ENCODE measurements around the gene TIMP2. TPM values are rescaled to one million over a fixed set of nuclear protein-coding genes. Genes with fewer than 3 reads are reported as not detected.
"Not testable (repeated sequence)": the region's sequence is repeated elsewhere in the genome, so short reads cannot be mapped to it uniquely, and the experiment has no call there.

TIMP2 gene
- total RNA-seq, 2 donors from 2014 or later = 0.74 to 0.86 TPM

DNA sequence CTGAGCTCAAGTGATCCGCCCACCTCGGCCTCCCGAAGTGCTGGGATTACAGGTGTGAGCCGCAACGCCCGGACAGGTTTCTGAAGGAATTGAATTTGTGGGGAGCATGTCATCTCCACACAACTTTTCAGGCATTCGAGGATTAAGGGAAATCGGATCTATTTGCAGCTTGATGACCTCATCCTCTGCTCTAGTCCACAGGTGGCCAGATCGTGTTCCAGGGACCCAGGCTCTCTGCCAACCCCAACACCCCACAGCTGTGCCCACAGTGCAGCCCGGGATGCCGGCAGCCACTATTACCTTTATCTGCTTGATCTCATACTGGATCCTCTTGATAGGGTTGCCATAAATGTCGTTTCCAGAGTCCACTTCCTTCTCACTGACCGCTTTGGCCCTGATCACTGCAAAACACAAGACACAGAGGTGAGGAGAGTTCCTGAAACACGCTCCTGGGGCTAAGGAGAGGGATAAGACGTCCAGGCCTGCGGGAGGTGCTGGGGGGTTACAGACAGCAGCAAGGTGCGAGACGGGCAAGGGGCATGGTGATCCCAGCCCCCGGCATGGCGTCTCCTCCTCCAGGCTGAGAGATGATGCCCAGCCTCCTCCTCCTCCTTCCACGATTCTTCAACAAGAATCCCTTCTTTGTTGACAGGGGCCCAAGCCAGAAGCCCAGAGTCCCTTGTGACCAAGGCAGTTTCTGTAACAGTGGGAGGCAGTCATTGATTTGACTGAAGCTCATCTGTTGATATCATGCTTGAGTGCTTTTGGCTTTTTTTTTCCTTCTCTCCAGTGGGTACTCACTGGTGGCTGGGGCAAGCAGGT, 51.5 kb downstream of the TIMP2 start:
- peaks cover 9% of the 10 kb centered on the region for H3K27me3 Mint-ChIP-seq
- H3K36me3 Mint-ChIP-seq (ENCODE audit: low read depth) = no peaks in the 10 kb centered on the region
- no peak for ATAC-seq (replicated peaks)
- no peaks in the 10 kb centered on the region for H3K9me3 Mint-ChIP-seq
- no peak overlapping the region for H3K27ac Mint-ChIP-seq
- peaks cover 4% of the 10 kb centered on the region for H3K4me1 Mint-ChIP-seq
- H3K4me3 Mint-ChIP-seq = no peak overlapping the region

DNA sequence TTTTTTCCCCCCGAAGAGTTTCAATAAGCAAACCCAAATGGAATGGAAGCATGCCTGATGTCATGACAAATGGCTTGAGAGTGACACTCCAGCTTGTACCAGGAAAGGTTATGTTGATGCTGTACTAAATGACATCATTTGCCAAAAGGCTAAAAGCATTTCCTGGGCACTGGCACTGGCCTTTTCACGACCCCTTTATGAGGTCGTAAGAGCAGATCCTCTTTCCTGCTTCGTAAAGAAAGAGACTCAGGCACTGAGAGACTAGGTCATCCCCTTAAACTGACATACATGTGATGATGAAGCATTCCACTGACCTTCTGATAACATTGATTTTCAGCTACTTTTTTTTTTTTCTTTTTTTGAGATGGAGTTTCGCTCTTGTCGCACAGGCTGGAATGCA, 52.7 kb downstream of the TIMP2 start:
- H3K4me3 Mint-ChIP-seq = no peak overlapping the region
- H3K27me3 Mint-ChIP-seq = peaks cover 9% of the 10 kb centered on the region
- H3K9me3 Mint-ChIP-seq = no peaks in the 10 kb centered on the region
- H3K36me3 Mint-ChIP-seq (ENCODE audit: low read depth) = no peaks in the 10 kb centered on the region
- no peak overlapping the region for H3K27ac Mint-ChIP-seq
- no peak for ATAC-seq (replicated peaks)
- peaks cover 4% of the 10 kb centered on the region for H3K4me1 Mint-ChIP-seq

DNA sequence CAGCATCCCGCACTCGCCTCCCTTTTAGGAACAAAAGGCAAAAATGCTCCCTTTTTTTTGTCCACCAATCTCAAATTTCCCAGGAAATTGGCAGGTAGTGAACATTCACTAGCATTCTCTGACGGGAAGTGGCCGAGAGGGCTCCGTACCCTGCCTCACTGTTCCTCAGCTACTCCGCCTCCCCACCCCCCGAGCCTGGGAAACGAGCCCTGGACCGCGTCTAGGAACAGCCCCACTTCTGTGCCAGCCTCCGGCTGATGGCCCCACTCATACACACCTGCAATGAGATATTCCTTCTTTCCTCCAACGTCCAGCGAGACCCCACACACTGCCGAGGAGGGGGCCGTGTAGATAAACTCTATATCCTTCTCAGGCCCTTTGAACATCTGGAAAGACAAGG, 54.6 kb downstream of the TIMP2 start:
- Mint-ChIP-seq H3K27me3 (no peaks in the 10 kb centered on the region), H3K27ac (no peak overlapping the region), H3K4me3 (no peak overlapping the region), H3K36me3 (ENCODE audit: low read depth) (no peaks in the 10 kb centered on the region), H3K4me1 (no peaks in the 10 kb centered on the region), H3K9me3 (no peaks in the 10 kb centered on the region)
- no peak for ATAC-seq (replicated peaks)

DNA sequence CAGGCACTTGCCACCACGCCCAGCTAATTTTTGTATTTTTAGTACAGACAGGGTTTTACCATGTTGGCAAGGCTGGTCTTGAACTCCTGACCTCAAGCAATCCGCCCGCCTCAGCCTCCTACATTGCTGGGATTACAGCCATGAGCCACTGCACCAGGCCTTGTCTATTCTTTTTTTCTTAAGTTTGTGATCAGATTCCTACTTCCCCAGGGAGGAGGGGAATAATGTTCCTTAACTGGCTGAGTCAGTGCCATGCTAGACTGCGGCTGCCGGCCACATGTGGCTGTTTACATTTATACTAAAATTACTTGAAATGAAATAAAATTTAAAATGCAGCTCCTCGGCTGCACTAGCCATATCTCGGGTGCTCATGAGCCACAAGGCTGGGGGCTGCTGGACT, 56.8 kb downstream of the TIMP2 start:
- Mint-ChIP-seq H3K9me3 (no peaks in the 10 kb centered on the region), H3K27me3 (no peaks in the 10 kb centered on the region), H3K27ac (no peak overlapping the region), H3K36me3 (ENCODE audit: low read depth) (no peaks in the 10 kb centered on the region), H3K4me1 (no peaks in the 10 kb centered on the region), H3K4me3 (no peak overlapping the region)
- ATAC-seq (replicated peaks) = no peak

DNA sequence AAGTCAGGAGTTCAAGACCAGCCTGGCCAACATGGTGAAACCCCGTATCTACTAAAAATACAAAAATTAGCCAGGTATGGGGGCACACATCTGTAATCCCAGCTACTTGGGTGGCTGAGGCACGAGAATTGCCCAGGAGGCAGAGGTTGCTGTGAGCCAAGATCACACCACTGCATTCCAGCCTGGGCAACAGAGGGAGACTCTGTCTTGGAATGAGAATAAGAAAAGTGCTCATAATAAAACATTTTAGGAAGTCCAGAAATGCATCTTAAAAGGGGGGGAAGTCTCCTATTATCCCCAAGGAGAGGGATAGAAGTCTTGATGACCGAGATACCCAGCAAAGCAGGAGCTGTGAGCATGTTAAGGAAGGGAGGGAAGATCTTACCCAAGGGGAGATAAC, 58.1 kb downstream of the TIMP2 start:
- H3K4me1 Mint-ChIP-seq; H3K27me3 Mint-ChIP-seq; ATAC-seq (replicated peaks); H3K9me3 Mint-ChIP-seq; H3K27ac Mint-ChIP-seq; H3K4me3 Mint-ChIP-seq; H3K36me3 Mint-ChIP-seq (ENCODE audit: low read depth): not testable (repeated sequence)

DNA sequence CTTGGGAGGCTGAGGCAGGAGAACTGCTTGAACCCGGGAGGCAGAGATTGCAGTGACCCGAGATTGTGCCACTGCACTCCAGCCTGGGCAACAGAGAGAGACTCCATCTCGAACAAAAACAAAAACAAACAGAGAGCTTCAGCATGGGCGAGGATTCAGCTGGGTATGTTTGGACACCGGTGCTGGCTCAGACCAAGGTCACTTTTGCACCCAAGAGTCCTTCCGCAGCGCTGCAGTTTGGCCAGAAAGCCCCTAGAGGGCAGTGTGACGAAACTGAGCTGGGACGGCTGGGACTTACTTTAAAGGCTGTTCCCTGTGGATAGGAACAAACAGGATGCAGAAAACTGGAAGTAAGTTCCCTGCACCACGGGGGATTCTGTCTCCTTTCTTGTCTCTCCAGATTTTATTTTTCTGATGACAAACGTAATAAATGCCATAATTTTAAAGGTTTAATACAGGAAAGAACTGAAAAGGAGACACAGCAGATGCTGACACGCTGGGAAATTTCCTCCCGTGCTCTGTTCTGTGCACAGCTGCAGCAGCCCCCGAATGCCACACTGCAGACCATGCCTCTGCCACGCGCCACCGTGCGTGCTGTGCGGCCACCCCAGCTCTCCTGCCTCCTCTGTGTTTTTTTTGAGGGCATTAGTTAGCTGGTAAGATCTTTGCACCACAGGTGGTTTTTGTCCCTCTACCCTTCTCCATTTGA, 59.4 kb downstream of the TIMP2 start:
- no peaks in the 10 kb centered on the region for H3K9me3 Mint-ChIP-seq
- no peaks in the 10 kb centered on the region for H3K4me1 Mint-ChIP-seq
- H3K4me3 Mint-ChIP-seq = no peak overlapping the region
- H3K36me3 Mint-ChIP-seq (ENCODE audit: low read depth) = no peaks in the 10 kb centered on the region
- no peaks in the 10 kb centered on the region for H3K27me3 Mint-ChIP-seq
- ATAC-seq (replicated peaks) = peak; percentile 71
- H3K27ac Mint-ChIP-seq = no peak overlapping the region

DNA sequence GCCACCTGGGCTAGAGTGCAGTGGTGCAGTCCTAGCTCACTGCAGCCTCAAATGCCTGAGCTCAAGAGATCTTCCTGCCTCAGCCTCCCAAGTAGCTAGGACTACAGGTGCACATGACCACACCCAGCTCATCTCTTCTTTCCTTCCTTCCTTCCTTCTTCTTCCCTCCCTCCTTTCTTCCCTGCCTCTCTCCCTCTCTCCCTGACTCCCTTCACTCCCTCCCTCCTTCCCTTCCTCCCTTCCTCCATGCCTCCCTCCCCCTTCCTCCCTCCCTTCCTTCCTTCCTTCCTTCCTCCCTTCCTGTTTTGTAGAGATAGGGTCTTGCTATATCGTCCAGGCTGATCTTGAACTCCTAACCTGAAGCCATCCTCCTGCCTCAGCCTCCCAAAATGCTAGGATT, 61.1 kb downstream of the TIMP2 start:
- ATAC-seq (replicated peaks) = no peak
- H3K4me3 Mint-ChIP-seq = no peak overlapping the region

DNA sequence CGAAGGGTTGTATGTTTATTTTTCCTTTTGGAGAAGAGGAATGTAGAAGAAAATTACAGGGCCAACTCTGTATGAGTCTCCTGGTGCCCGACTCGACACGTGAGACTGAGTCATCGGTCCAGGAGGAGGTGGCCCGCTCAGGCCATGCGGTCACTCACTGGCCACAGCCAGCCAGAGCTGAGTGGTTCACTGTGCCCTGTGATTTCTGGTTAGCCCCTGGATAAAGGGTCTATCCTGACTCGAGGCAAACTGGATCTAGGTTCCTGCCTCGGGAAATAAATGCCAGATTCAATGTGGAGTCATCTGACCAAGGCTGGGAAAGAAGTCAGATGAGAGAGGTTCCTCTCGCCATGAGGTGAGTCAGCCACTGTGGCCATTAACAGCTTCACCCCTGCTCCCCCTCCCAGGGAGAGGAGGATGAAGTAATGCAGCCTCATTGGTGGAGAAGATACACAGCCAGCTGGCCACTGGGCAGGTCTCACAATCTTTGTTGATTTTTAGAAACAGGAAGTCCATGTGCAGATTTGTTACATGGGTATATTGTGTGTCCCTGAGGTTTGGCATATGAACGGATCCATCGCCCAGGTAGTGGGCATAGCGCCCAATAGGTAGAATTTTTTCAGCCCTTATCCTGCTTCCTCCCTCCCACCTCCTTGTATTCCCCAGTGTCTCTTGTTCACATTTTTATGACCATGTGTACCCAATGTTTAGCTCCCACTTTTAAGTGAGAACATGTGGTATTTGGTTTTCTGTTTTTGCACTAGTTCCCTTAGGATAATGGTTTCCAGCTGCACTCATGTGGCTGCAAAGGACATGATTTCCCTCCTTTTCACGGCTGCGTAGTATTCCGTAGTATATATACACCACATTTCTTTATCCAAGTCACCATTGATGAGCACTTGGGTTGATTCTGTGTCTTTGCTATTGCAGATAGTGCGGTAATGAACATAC, 62.8 kb downstream of the TIMP2 start:
- H3K9me3 Mint-ChIP-seq = no peaks in the 10 kb centered on the region
- H3K27ac Mint-ChIP-seq = no peak overlapping the region
- H3K36me3 Mint-ChIP-seq (ENCODE audit: low read depth) = no peaks in the 10 kb centered on the region
- no peaks in the 10 kb centered on the region for H3K27me3 Mint-ChIP-seq
- no peak for ATAC-seq (replicated peaks)
- no peaks in the 10 kb centered on the region for H3K4me1 Mint-ChIP-seq
- no peak overlapping the region for H3K4me3 Mint-ChIP-seq

More for the DNA sequence above, 61.1 kb downstream of the TIMP2 start:
- Mint-ChIP-seq H3K27ac (no peak overlapping the region), H3K4me1 (no peaks in the 10 kb centered on the region), H3K27me3 (no peaks in the 10 kb centered on the region), H3K36me3 (ENCODE audit: low read depth) (no peaks in the 10 kb centered on the region), H3K9me3 (no peaks in the 10 kb centered on the region)

DNA sequence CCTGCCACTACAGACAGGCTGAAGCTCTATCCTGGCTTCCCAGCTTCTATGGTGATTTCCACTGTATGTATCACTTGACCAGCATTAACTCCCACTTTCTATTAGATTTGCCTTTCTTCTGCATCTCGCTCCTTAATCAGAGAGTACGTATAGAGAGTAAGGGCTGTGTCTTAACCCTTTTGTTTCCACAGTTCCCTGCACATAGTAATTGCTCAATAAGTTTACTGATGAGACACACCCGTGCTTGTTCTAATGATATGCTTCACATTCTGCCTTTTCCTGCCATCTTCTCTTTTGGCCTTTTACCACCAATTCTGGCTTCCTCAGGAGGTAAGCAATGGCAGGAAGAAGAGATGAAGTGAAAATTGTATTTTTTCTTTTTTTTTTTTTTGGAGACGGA, 64.0 kb downstream of the TIMP2 start:
- Mint-ChIP-seq H3K27ac (no peak overlapping the region), H3K27me3 (no peaks in the 10 kb centered on the region), H3K9me3 (no peaks in the 10 kb centered on the region), H3K4me1 (no peaks in the 10 kb centered on the region), H3K36me3 (ENCODE audit: low read depth) (no peaks in the 10 kb centered on the region), H3K4me3 (no peak overlapping the region)
- no peak for ATAC-seq (replicated peaks)

DNA sequence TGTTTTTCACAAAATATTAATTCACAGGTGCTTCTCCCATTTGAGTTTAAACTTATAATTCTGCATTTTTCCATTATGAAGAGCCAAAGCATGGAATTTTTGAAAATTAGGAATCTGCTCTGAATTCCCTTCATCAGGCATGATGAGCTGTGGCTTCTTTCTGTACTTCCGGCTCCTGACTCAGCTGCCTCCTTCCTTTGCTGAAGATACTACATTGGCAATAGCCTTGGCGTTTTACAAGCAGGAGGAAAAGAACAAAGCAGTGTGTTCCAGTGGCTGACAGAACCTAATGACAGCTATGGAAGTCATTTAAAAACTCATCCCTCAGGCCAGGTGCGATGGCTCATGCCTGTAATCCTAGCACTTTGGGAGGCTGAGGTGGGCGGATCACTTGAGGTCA, 66.1 kb downstream of the TIMP2 start:
- Mint-ChIP-seq H3K4me3 (no peak overlapping the region), H3K9me3 (no peaks in the 10 kb centered on the region), H3K4me1 (no peaks in the 10 kb centered on the region)

DNA sequence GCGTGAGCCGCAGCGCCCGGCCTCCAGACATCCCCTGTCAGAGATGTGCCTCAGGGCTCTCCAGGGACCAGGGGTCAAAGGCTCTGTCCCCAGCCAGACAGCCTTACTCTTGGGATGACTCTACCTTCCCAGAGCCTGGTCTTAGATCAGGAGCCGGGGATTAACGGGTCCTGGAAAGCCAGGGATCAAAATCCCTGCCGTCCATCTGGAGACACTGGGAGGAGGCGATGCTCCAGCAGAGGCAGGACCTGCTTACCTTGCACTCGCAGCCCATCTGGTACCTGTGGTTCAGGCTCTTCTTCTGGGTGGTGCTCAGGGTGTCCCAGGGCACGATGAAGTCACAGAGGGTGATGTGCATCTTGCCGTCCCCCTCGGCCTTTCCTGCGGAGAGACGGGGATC, 67.9 kb downstream of the TIMP2 start:
- ATAC-seq (replicated peaks) = no peak
- H3K36me3 Mint-ChIP-seq (ENCODE audit: low read depth) = no peaks in the 10 kb centered on the region
- H3K4me1 Mint-ChIP-seq = no peaks in the 10 kb centered on the region
- H3K27me3 Mint-ChIP-seq = no peaks in the 10 kb centered on the region
- no peak overlapping the region for H3K4me3 Mint-ChIP-seq
- H3K27ac Mint-ChIP-seq = no peak overlapping the region
- H3K9me3 Mint-ChIP-seq = no peaks in the 10 kb centered on the region

More for the DNA sequence above, 66.1 kb downstream of the TIMP2 start:
- Mint-ChIP-seq H3K27me3 (no peaks in the 10 kb centered on the region), H3K27ac (no peak overlapping the region), H3K36me3 (ENCODE audit: low read depth) (no peaks in the 10 kb centered on the region)
- no peak for ATAC-seq (replicated peaks)

DNA sequence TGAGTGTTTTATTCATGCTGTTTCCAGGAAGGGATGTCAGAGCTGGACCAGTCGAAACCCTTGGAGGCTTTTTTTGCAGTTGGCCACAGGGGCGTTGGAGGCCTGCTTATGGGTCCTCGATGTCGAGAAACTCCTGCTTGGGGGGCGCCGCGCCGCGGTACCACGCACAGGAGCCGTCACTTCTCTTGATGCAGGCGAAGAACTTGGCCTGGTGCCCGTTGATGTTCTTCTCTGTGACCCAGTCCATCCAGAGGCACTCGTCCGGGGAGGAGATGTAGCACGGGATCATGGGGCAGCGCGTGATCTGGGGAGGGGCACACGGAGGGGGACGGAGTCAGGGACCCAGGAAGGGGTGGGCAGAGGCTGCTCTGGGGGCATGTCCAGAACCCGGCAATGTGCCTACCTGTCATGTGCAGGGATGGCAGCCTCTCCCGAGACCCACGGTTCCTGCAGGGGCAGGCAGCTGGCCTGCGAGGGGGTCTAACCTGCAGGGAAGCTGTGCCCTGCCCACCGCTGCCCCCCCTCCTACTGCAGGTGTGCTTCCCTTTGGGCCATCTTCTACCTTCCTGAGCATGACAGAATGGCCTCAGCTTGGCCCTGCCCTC, 69.5 kb downstream of the TIMP2 start:
- Mint-ChIP-seq H3K4me1 (no peaks in the 10 kb centered on the region), H3K4me3 (no peak overlapping the region), H3K27ac (no peak overlapping the region), H3K27me3 (no peaks in the 10 kb centered on the region), H3K9me3 (no peaks in the 10 kb centered on the region), H3K36me3 (ENCODE audit: low read depth) (no peaks in the 10 kb centered on the region)
- ATAC-seq (replicated peaks) = no peak

DNA sequence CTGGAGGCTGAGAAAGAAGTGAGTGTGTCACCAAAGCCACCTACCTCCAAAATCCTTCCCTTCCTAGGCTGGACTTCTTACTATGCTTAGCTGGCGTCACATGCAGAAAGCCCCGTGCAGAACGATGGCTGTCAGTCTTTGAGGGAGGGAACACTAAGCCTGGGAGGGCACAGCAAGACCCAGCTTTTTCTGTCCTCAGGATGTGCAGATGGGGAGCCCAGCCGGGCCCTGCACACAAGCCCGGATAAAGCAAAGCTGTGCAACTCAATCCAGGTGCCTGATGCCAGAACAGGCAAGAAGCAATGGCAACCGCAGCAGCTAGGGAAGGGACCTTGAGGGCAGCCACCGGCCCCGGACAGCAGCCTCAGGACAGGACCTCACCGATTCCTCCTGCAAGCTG, 70.7 kb downstream of the TIMP2 start:
- H3K9me3 Mint-ChIP-seq = no peaks in the 10 kb centered on the region
- no peaks in the 10 kb centered on the region for H3K4me1 Mint-ChIP-seq
- no peak for ATAC-seq (replicated peaks)
- H3K27me3 Mint-ChIP-seq = no peaks in the 10 kb centered on the region
- H3K4me3 Mint-ChIP-seq = no peak overlapping the region
- no peak overlapping the region for H3K27ac Mint-ChIP-seq
- H3K36me3 Mint-ChIP-seq (ENCODE audit: low read depth) = no peaks in the 10 kb centered on the region

DNA sequence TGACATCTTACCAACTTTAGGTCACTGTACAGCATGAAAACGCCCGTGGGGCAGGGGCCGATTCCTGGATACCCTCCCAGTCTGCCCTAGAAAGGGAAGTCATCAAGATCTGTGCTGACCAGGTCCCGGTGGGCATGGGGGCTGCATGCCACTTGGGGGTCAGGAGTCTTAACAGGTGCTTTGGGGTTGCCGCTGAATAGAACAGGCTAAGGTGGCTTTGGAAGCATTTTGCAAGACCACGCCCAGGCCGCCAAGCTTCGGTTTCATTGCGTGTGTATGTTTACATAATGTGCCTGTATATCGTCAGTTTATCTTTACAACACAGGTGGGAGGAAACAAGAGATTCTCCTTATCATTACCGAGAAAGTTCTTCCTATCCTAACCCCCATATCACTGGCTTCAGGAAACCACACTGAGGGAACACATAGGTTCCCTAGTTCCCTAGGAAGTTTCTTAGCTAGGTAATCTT, 71.2 kb downstream of the TIMP2 start:
- Mint-ChIP-seq H3K27ac (no peak overlapping the region), H3K4me1 (no peaks in the 10 kb centered on the region), H3K9me3 (no peaks in the 10 kb centered on the region), H3K4me3 (no peak overlapping the region), H3K27me3 (no peaks in the 10 kb centered on the region), H3K36me3 (ENCODE audit: low read depth) (no peaks in the 10 kb centered on the region)
- ATAC-seq (replicated peaks) = no peak
